Measurements from ENCODE around the gene NT5DC4.

GRCh38 chr2:112737542-112738232 is 16.9 kb downstream of the NT5DC4 start:
- no peak for TF ChIP-seq CTCF (conservative IDR thresholded peaks at IDR 0.05; ENCODE audit: low read length)
- TF ChIP-seq EZH2phosphoT487 (IDR thresholded peaks at IDR 0.05; ENCODE audit: borderline replicate concordance, low read depth, low read length): no peak

Data from OCI-LY7 (cell line).